GM12872 (cell line): ENCODE measurements around the gene ASGR2.

Source experiments
- CTCF ChIP-seq: IDR thresholded peaks from 3 replicates; pipeline ENCODE4 v1.5.1; 2011; ENCODE audit warnings: low read depth, mild to moderate bottlenecking, low read length, moderate library complexity; ENCODE audit not compliant: insufficient read depth

Gene ASGR2

GRCh38 chr17:7130621-7131422 lies 16.2 kb upstream of the ASGR2 start:
- TF ChIP-seq CTCF: no peak

GRCh38 chr17:7129311-7129710 lies 14.7 kb upstream of the ASGR2 start:
- no peak for TF ChIP-seq CTCF

- no peak for TF ChIP-seq CTCF
Observed at GRCh38 chr17:7128160-7128559, 13.5 kb upstream of the ASGR2 start.

- no peak for TF ChIP-seq CTCF
Observed at GRCh38 chr17:7124923-7125322, 10.3 kb upstream of the ASGR2 start.

- no peak for TF ChIP-seq CTCF
Observed at GRCh38 chr17:7123844-7124243, 9.2 kb upstream of the ASGR2 start.

GRCh38 chr17:7122381-7122780 lies 7.8 kb upstream of the ASGR2 start:
- no peak for TF ChIP-seq CTCF

- TF ChIP-seq CTCF: no peak
Observed at GRCh38 chr17:7120123-7120522, 5.5 kb upstream of the ASGR2 start.
